Measurements from ENCODE around the gene CCNQ. TPM values are rescaled to one million over a fixed set of nuclear protein-coding genes. Genes with fewer than 3 reads are reported as not detected.

Gene CCNQ
- total and polyA plus RNA-seq, 2 donors (not counting 1 experiment from before 2014, with no cell fraction given), result 19.9 to 28.2 TPM

GRCh38 chrX:153596981-153597750 is 1.8 kb downstream of the CCNQ start:
- DNase-seq (ENCODE audit: low read depth in 2 of 2), result no peak
- H3K27ac ChIP-seq (ENCODE audit: insufficient read depth, low read length), result no peak overlapping the region
- no peak overlapping the region for H3K4me3 ChIP-seq (replicated peaks in 1 of 4; ENCODE audit: control extremely low read depth in 1 of 4, insufficient read depth in 1 of 4, low read depth in 3 of 4, low read length in 4 of 4)
- no peak overlapping the region for H3K9ac ChIP-seq (ENCODE audit: insufficient read depth, low read length)
- H3K27me3 ChIP-seq (ENCODE audit: control insufficient read depth, insufficient read depth, low read length), result no peaks in the 10 kb centered on the region
- peak overlapping the region; percentile 23 for H3K4me2 ChIP-seq (ENCODE audit: extremely low read depth, insufficient read depth, low read length)
- H3K9me3 ChIP-seq (ENCODE audit: control insufficient read depth, insufficient read depth, low read depth, low read length), result no peaks in the 10 kb centered on the region
- TF ChIP-seq CTCF (conservative IDR thresholded peaks at IDR 0.05 in 1 of 2, IDR thresholded peaks at IDR 0.05 in 1 of 2; ENCODE audit: low read depth in 1 of 2, low read length in 2 of 2) (no peak), EZH2 (IDR thresholded peaks at IDR 0.05; ENCODE audit: low read length, missing control alignments) (no peak)
- H3K36me3 ChIP-seq (ENCODE audit: control insufficient read depth, insufficient read depth, low read length), result peaks cover 1% of the 10 kb centered on the region
- no peaks in the 10 kb centered on the region for H4K20me1 ChIP-seq (ENCODE audit: control insufficient read depth, extremely low read depth, insufficient read depth, low read length)
- peaks cover 14% of the 10 kb centered on the region for H3K79me2 ChIP-seq (ENCODE audit: control insufficient read depth, insufficient read depth, low read length)
- peaks cover 2% of the 10 kb centered on the region for H3K4me1 ChIP-seq (ENCODE audit: control insufficient read depth, extremely low read depth, insufficient read depth, low read length)
- H2AFZ ChIP-seq (ENCODE audit: low read length), result no peak overlapping the region

GRCh38 chrX:153595859-153596857 is 2.8 kb downstream of the CCNQ start:
- no peak overlapping the region for H3K9ac ChIP-seq (ENCODE audit: insufficient read depth, low read length)
- no peaks in the 10 kb centered on the region for H3K27me3 ChIP-seq (ENCODE audit: control insufficient read depth, insufficient read depth, low read length)
- peaks cover 2% of the 10 kb centered on the region for H3K4me1 ChIP-seq (ENCODE audit: control insufficient read depth, extremely low read depth, insufficient read depth, low read length)
- TF ChIP-seq EZH2 (IDR thresholded peaks at IDR 0.05; ENCODE audit: low read length, missing control alignments) (no peak), CTCF (conservative IDR thresholded peaks at IDR 0.05 in 1 of 2, IDR thresholded peaks at IDR 0.05 in 1 of 2; ENCODE audit: low read depth in 1 of 2, low read length in 2 of 2) (no peak)
- DNase-seq (ENCODE audit: low read depth in 2 of 2), result no peak
- H3K27ac ChIP-seq (ENCODE audit: insufficient read depth, low read length), result no peak overlapping the region
- H3K4me3 ChIP-seq (replicated peaks in 1 of 4; ENCODE audit: control extremely low read depth in 1 of 4, insufficient read depth in 1 of 4, low read depth in 3 of 4, low read length in 4 of 4), result no peak overlapping the region
- no peak overlapping the region for H2AFZ ChIP-seq (ENCODE audit: low read length)
- no peaks in the 10 kb centered on the region for H3K9me3 ChIP-seq (ENCODE audit: control insufficient read depth, insufficient read depth, low read depth, low read length)
- peaks cover 14% of the 10 kb centered on the region for H3K79me2 ChIP-seq (ENCODE audit: control insufficient read depth, insufficient read depth, low read length)
- peaks cover 1% of the 10 kb centered on the region for H3K36me3 ChIP-seq (ENCODE audit: control insufficient read depth, insufficient read depth, low read length)
- H4K20me1 ChIP-seq (ENCODE audit: control insufficient read depth, extremely low read depth, insufficient read depth, low read length), result no peaks in the 10 kb centered on the region
- H3K4me2 ChIP-seq (ENCODE audit: extremely low read depth, insufficient read depth, low read length), result no peak overlapping the region

GRCh38 chrX:153595387-153595786 is 3.6 kb downstream of the CCNQ start:
- H3K9me3 ChIP-seq (ENCODE audit: control insufficient read depth, insufficient read depth, low read depth, low read length), result no peaks in the 10 kb centered on the region
- no peaks in the 10 kb centered on the region for H4K20me1 ChIP-seq (ENCODE audit: control insufficient read depth, extremely low read depth, insufficient read depth, low read length)
- H3K36me3 ChIP-seq (ENCODE audit: control insufficient read depth, insufficient read depth, low read length), result peaks cover 1% of the 10 kb centered on the region
- no peak overlapping the region for H2AFZ ChIP-seq (ENCODE audit: low read length)
- H3K4me2 ChIP-seq (ENCODE audit: extremely low read depth, insufficient read depth, low read length), result no peak overlapping the region
- no peak overlapping the region for H3K27ac ChIP-seq (ENCODE audit: insufficient read depth, low read length)
- TF ChIP-seq CTCF (conservative IDR thresholded peaks at IDR 0.05 in 1 of 2, IDR thresholded peaks at IDR 0.05 in 1 of 2; ENCODE audit: low read depth in 1 of 2, low read length in 2 of 2), result no peak
- TF ChIP-seq EZH2 (IDR thresholded peaks at IDR 0.05; ENCODE audit: low read length, missing control alignments), result no peak
- peaks cover 14% of the 10 kb centered on the region for H3K79me2 ChIP-seq (ENCODE audit: control insufficient read depth, insufficient read depth, low read length)
- peaks cover 2% of the 10 kb centered on the region for H3K4me1 ChIP-seq (ENCODE audit: control insufficient read depth, extremely low read depth, insufficient read depth, low read length)
- H3K9ac ChIP-seq (ENCODE audit: insufficient read depth, low read length), result no peak overlapping the region
- no peak for DNase-seq (ENCODE audit: low read depth in 2 of 2)
- H3K4me3 ChIP-seq (replicated peaks in 1 of 4; ENCODE audit: control extremely low read depth in 1 of 4, insufficient read depth in 1 of 4, low read depth in 3 of 4, low read length in 4 of 4), result no peak overlapping the region
- no peaks in the 10 kb centered on the region for H3K27me3 ChIP-seq (ENCODE audit: control insufficient read depth, insufficient read depth, low read length)
